Stimulated activated effector memory CD8-positive, alpha-beta T cell treated with anti-CD3 and anti-CD28 coated beads, Interleukin-12 subunit alpha, Interleukin-12 subunit beta, amount 100 ng/mL, for 72 hours (primary cell): ENCODE data around the gene CTDSPL.
"Not testable (repeated sequence)": the region's sequence is repeated elsewhere in the genome, so short reads cannot be mapped to it uniquely, and the experiment has no call there.

Experiments
- ATAC-seq: fragments of 150-1000 bp; cut with Tn5 transposase; 2 replicates; pipeline ENCODE4 v1.10.0; 2021
- DNase-seq, 2 donors: peaks; one replicate each; pipeline ENCODE4 v3.0.0; 2021 to 2022; ENCODE audit warnings: low spot score in 2 of 2
- H3K27ac Mint-ChIP-seq: one replicate; pipeline ENCODE4 v1.8.0; 2022; ENCODE audit warnings: mild to moderate bottlenecking, mixed read lengths
- H3K36me3 Mint-ChIP-seq: one replicate; pipeline ENCODE4 v1.8.0; 2022; ENCODE audit warnings: mild to moderate bottlenecking, mixed read lengths
- H3K4me1 Mint-ChIP-seq: one replicate; pipeline ENCODE4 v1.8.0; 2022; ENCODE audit warnings: mixed read lengths
- H3K4me3 Mint-ChIP-seq: one replicate; pipeline ENCODE4 v1.8.0; 2022; ENCODE audit warnings: mild to moderate bottlenecking, mixed read lengths
- H3K9me3 Mint-ChIP-seq: one replicate; pipeline ENCODE4 v1.8.0; 2022; ENCODE audit warnings: mixed read lengths

Gene CTDSPL

DNA sequence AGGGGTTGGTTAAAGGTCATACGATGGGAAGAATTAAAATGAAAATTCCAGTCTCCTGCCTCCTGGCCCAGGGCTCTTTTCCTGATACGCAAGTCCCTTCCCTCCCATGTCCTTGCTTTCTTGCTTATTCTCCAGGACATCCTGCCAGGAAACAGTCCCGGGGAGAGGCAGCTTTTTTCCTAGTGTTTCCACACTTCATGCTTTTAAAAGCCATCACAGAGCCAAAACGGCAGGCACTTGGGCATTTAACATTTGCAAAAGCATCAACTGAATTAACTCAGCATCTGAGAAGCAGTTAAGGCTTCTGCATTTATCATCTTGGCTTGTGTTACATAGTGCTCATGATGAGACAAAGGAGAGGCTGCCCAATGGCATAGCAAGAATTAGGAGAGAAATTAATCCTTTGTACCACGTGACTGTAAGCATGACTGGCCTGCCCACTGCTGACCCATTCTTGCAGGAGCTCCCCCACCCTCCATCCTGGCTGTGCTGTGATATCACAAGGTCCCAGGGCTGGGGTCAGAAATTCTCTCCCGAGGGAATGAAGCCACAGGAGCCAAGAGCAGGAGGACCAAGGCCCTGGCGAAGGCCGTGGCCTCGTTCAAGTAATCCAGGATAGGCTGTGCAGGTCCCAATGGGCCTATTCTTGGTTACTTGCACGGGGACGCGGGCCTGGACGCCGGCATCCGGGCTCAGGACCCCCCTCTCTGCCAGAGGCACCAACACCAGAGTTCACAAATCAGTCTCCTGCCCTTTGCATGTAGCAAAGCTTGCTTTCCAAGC, 107.3 kb downstream of the CTDSPL start:
- no peak overlapping the region for H3K4me3 Mint-ChIP-seq
- ATAC-seq (no peak), DNase-seq (no peak)
- H3K9me3 Mint-ChIP-seq: no peaks in the 10 kb centered on the region
- H3K4me1 Mint-ChIP-seq: no peaks in the 10 kb centered on the region
- H3K36me3 Mint-ChIP-seq: no peaks in the 10 kb centered on the region
- no peak overlapping the region for H3K27ac Mint-ChIP-seq

DNA sequence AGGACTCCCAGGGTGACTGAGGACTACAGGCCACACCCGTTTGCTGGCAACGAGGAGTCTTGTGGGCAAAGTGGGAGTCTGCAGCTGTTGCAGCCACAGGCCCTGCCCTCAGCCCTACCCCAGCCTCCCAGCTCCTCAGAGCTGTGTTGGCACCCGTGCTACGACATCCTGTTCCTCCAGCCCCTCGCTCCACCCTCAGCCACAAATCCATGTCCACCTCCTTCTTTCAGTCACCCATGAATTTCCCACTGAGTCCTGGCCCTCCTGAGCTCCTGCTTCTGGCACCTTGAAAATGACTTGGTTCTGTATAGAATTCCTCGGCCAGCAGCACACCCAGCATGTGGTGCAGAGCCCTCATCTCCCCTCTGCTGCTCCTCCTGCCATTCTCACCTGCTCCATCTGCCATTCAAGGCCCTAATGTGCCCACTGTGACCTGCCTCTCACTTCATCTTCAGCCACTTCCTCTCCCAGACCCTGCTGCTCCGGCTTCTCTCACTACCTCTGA, 108.0 kb downstream of the CTDSPL start:
- ATAC-seq (no peak), DNase-seq (no peak)
- Mint-ChIP-seq H3K36me3 (no peaks in the 10 kb centered on the region), H3K4me3 (no peak overlapping the region), H3K9me3 (no peaks in the 10 kb centered on the region), H3K4me1 (peaks cover 4% of the 10 kb centered on the region), H3K27ac (no peak overlapping the region)

DNA sequence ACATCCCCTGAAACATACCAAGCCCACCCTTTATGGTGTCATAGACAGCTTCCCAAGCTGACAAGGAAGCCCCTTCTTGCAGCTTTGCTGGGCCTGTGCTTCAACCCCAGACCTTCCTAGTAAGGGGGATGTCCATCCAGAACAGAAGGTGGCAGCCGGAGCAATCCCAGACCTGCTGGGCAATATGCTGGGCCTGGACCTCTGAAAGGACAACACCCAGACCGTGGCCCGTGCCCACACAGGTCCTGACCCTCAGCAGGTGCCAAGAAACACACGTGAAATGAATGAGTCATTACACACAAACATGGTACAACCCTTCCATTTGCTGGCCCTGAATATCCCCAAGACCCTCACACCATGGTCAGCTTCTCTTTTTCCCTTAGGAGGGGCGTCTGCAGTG, 109.1 kb downstream of the CTDSPL start:
- DNase-seq: no peak
- H3K36me3 Mint-ChIP-seq: no peaks in the 10 kb centered on the region
- ATAC-seq: no peak
- no peak overlapping the region for H3K4me3 Mint-ChIP-seq
- peaks cover 9% of the 10 kb centered on the region for H3K4me1 Mint-ChIP-seq
- no peaks in the 10 kb centered on the region for H3K9me3 Mint-ChIP-seq
- peak overlapping the region; percentile 23 for H3K27ac Mint-ChIP-seq

GRCh38 chr3:37971467-37971866, 109.8 kb downstream of the CTDSPL start:
- Mint-ChIP-seq H3K36me3 (no peaks in the 10 kb centered on the region), H3K4me3 (no peak overlapping the region)
- ATAC-seq: no peak

DNA sequence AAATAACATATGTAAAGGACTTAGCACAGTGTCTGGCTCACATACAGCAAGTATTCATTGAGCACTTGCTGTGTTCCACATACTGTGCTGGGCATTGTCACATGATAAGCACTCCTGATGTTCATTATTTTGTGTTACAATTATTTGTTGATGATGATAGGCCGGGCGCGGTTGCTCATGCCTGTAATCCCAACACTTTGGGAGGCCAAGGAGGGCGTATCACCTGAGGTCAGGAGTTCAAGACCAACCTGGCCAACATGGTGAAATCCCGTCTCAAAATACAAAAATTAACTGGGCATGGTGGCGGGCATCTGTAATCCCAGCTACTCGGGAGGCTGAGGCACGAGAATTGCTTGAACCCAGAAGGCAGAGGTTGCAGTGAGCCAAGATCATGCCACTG, 110.4 kb downstream of the CTDSPL start:
- ATAC-seq, DNase-seq, H3K9me3 Mint-ChIP-seq, H3K27ac Mint-ChIP-seq, H3K4me3 Mint-ChIP-seq, H3K36me3 Mint-ChIP-seq, H3K4me1 Mint-ChIP-seq: not testable (repeated sequence)

More at GRCh38 chr3:37971467-37971866, 109.8 kb downstream of the CTDSPL start:
- Mint-ChIP-seq H3K27ac (no peak overlapping the region), H3K9me3 (no peaks in the 10 kb centered on the region), H3K4me1 (peaks cover 9% of the 10 kb centered on the region)
- no peak for DNase-seq

DNA sequence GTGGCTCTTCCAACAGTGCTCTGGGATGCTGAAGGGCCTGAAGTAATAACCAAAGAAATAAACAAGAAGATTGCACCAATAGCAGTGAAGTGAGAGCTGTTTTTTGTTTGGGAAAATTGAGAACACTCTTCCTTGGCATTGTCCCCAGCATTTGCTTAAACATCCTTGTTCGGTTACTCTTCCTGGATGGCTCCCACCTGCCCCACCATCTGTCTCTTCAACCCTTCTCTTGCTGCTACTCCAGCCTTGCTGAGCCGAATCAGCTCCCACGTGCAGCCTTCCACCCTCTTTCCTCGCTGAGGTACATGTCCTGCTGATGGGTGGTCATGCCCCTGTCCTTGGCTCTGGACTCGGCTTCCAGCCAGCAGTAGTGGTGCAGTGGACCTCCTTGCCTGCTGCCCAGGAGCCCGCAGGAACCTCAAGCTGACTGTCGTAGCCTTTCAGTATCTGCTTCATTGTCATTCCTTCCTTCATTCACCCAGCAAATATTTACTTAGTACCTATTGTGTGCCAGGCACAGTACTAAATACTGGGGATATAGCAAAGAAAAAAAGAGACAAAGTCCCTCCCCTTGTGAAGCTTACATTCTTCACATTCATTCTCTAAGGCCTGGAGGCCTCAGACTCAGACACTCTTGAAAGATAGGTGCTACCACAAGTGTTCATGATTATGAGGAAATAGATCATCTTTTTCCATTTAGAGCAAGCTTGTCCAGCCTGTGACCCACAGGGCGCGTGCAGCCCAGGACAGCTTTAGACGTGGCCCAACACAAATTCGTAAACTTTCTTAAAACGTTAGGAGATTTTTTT, 111.8 kb downstream of the CTDSPL start:
- no peak for ATAC-seq
- H3K27ac Mint-ChIP-seq: no peak overlapping the region
- H3K4me3 Mint-ChIP-seq: no peak overlapping the region
- no peaks in the 10 kb centered on the region for H3K9me3 Mint-ChIP-seq
- H3K36me3 Mint-ChIP-seq: no peaks in the 10 kb centered on the region
- peaks cover 9% of the 10 kb centered on the region for H3K4me1 Mint-ChIP-seq
- DNase-seq: no peak

DNA sequence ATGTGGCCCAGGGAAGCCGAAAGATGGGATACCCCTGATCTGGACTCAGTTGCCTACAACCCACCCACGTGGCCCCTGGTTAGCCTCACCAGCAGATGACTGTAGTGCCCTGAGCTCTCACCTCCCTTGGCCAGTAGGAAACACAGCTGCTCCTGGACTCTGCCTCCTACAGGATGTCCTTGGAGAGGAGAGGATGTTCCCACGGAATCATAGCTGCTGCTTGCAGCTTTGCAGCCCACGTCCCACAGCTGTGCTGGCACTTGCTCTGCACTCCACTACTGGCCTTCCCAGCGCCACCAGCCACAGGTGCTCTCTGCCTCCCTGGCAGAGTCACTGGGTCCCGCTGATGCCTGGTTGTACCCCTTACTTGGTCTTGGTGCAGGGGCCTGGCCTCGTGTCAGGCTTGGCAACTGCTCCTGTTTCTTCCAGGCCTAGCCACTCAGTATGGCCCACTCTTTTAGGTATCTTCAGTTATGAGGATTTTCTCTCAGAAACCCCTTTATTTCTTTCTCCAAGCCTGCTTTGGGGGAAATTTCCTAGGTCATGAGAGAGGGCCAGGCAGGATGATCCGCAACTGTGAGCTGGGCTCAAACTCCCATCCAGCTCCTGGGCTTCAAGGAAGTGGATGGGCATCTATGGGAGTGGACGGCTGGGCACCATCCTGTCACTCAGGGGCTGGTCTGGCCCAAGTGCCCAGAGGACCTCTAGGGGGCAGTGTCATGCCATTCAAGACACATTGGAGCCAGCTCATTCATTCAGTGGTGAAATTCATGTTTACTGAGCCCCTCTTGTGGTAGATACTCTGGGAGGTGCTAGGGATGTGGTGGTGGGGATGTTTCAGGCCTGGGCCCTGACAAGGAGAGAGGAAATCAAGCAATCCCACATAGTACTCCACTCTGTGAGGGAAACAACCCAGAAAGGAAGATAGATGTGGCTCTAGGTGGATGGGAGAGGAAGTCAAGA, 112.7 kb downstream of the CTDSPL start:
- peak overlapping the region; percentile 44 for H3K27ac Mint-ChIP-seq
- ATAC-seq (peak; percentile 92), DNase-seq (peak; percentile 53 to 82)
- H3K36me3 Mint-ChIP-seq: no peaks in the 10 kb centered on the region
- peaks cover 9% of the 10 kb centered on the region for H3K4me1 Mint-ChIP-seq
- no peak overlapping the region for H3K4me3 Mint-ChIP-seq
- no peaks in the 10 kb centered on the region for H3K9me3 Mint-ChIP-seq

DNA sequence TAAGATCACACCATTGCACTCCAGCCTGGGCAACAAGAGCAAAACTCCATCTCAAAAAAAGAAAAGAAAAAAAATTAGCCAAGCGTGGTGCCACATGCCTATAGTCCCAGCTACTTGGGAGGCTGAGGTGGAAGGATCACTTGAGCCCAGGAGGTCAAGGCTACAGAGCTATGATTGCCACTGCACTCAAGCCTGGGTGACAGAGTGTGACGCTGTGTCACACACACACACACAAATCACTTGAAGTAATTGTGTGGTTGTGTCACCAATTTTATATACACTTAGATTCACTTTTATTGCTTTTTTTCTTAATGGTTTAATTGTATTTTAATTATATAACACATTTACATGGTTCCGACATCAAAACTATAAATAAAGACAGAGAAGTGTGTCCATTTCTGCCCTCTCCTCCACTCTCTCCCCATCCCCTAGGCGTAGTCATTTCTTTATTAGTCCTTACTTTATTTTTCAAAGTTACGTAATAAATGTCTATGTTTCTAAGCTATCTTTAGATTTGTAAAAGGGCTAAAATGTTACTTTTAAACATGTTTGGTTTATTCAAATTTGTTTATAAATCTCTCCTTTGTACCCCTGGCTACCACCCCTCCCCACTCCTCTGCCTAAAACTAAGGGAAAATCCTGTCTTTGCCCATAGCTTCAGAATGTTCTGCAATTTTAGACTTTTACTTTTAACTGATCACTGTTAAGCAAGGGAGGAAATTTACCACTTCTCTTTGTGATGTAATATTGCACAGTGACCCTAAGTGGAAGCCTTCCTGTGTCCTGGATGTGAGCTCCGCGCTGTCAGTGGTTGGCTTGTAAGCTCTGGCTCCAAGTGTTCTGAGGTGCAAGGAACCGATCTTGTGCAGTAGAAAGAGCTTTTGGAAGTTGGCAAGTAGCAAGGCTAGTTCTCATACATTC, 118.1 kb downstream of the CTDSPL start:
- no peak for DNase-seq
- H3K9me3 Mint-ChIP-seq: no peaks in the 10 kb centered on the region
- no peak overlapping the region for H3K4me3 Mint-ChIP-seq
- ATAC-seq: no peak
- H3K36me3 Mint-ChIP-seq: no peaks in the 10 kb centered on the region
- H3K4me1 Mint-ChIP-seq: peaks cover 4% of the 10 kb centered on the region
- H3K27ac Mint-ChIP-seq: no peak overlapping the region

DNA sequence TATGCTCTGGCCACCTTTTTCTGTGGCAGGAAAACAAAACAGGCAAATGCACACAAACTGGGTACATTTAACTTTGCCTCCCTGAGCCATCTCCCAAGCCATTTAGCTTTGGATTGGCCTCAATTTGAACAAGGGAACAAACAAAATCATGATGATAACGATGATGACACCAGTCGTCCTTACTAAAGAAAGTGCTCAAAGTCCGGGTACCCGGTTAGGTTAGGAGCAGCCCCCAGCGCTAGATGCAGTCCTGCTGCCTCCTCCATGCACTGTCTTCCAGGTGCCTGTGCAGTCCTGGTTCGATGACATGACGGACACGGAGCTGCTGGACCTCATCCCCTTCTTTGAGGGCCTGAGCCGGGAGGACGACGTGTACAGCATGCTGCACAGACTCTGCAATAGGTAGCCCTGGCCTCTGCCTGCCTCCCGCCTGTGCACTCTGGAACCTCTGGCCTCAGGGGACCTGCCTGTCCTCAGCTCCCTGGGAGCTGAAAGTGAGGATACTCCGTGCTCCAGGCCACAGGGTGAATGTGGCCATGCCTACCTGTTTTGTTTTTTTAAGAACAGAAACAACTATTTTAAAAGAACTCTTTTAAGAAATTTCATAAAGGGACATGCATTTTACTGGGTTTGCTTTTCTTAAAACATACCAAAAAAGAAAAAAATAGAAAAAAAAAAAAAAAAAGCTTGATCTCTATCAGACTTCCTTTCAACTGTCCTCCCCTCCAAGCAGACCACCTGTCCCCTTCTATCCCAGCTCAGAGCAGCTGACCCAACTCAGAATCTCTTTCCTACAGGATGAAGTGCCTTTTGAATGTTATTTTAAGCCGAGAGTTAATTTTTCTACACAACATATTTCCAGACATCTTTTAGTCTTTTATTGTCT, 119.0 kb downstream of the CTDSPL start:
- Mint-ChIP-seq H3K9me3 (no peaks in the 10 kb centered on the region), H3K36me3 (no peaks in the 10 kb centered on the region), H3K4me3 (no peak overlapping the region), H3K4me1 (no peaks in the 10 kb centered on the region), H3K27ac (no peak overlapping the region)
- DNase-seq: no peak
- no peak for ATAC-seq

DNA sequence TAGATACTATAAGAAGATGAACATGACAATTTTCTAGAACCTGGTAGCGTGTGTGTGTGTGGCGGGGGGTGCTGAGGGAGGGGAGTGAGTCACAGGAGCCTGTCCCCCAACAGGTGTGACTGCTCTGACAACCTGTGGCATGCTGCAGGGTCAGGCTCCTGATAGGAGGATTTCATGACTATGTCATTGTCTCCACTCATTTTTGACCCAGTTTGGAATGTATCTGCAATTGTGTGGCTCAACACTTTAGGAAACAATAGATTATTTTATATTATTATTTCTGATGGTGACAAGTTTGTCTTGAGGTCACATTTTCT, 119.6 kb downstream of the CTDSPL start:
- no peaks in the 10 kb centered on the region for H3K4me1 Mint-ChIP-seq
- no peaks in the 10 kb centered on the region for H3K9me3 Mint-ChIP-seq
- ATAC-seq: no peak
- no peak for DNase-seq
- no peak overlapping the region for H3K27ac Mint-ChIP-seq
- H3K4me3 Mint-ChIP-seq: no peak overlapping the region
- no peaks in the 10 kb centered on the region for H3K36me3 Mint-ChIP-seq

GRCh38 chr3:37982331-37982730, 120.7 kb downstream of the CTDSPL start:
- no peaks in the 10 kb centered on the region for H3K9me3 Mint-ChIP-seq
- no peak for DNase-seq

GRCh38 chr3:37984051-37984450, 122.4 kb downstream of the CTDSPL start:
- DNase-seq (no peak), ATAC-seq (no peak)
- no peaks in the 10 kb centered on the region for H3K4me1 Mint-ChIP-seq
- H3K9me3 Mint-ChIP-seq: no peaks in the 10 kb centered on the region
- no peaks in the 10 kb centered on the region for H3K36me3 Mint-ChIP-seq
- H3K27ac Mint-ChIP-seq: no peak overlapping the region
- H3K4me3 Mint-ChIP-seq: no peak overlapping the region

More at GRCh38 chr3:37982331-37982730, 120.7 kb downstream of the CTDSPL start:
- Mint-ChIP-seq H3K4me1 (no peaks in the 10 kb centered on the region), H3K36me3 (no peaks in the 10 kb centered on the region), H3K27ac (no peak overlapping the region), H3K4me3 (no peak overlapping the region)
- ATAC-seq: no peak

DNA sequence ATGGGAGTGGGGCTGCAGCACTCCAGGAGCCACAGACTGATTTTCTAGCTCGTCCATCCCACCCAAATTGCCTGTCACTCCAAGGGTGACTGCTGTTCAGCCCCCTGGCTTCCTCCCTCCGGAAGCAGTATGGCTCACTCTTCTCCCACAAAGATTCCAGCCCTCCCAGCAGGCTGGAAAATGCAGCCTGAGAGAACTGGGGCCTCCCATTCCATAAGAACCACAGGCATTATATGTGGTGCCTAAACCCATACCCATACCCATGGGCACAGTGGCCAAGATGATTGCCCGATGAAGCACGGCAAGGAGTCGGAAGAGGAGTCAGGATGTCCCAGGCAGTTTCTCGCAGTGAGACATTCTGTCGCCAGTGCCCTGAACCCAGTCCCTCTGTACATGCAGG, 122.9 kb downstream of the CTDSPL start:
- Mint-ChIP-seq H3K4me1 (no peaks in the 10 kb centered on the region), H3K4me3 (no peak overlapping the region), H3K9me3 (no peaks in the 10 kb centered on the region), H3K36me3 (no peaks in the 10 kb centered on the region), H3K27ac (no peak overlapping the region)
- ATAC-seq (no peak), DNase-seq (no peak)
